H9 (cell line): ENCODE data around the gene CSNK1G1. TPM values are rescaled to one million over a fixed set of nuclear protein-coding genes. Genes with fewer than 3 reads are reported as not detected.

ENCODE experiments used
- DNase-seq: peaks from one replicate; pipeline ENCODE4 v3.0.0-alpha.2; 2017
- H2AFZ ChIP-seq: one replicate; pipeline ENCODE4 v1.6.1; 2013; ENCODE audit warnings: mild to moderate bottlenecking, low read length, control low read depth, moderate library complexity
- H2AK5ac ChIP-seq: 2 replicates; pipeline ENCODE4 v1.6.1; 2013; ENCODE audit warnings: low read length, control low read depth, mixed read lengths; ENCODE audit not compliant: insufficient read length
- H2BK120ac ChIP-seq: one replicate; pipeline ENCODE4 v1.6.1; 2013; ENCODE audit warnings: low read depth, mild to moderate bottlenecking, low read length, control low read depth, inconsistent platforms; ENCODE audit not compliant: poor library complexity, severe bottlenecking
- H2BK12ac ChIP-seq: 2 replicates; pipeline ENCODE4 v1.6.1; 2013; ENCODE audit warnings: low read length, control low read depth, mixed read lengths, low read depth; ENCODE audit not compliant: insufficient read length
- H2BK15ac ChIP-seq: 2 replicates; pipeline ENCODE4 v1.6.1; 2013; ENCODE audit warnings: low read depth, low read length, control low read depth
- H2BK20ac ChIP-seq: one replicate; pipeline ENCODE4 v1.6.1; 2013; ENCODE audit warnings: low read depth, mild to moderate bottlenecking, low read length, control low read depth, inconsistent platforms; ENCODE audit not compliant: poor library complexity, severe bottlenecking
- H2BK5ac ChIP-seq: 2 replicates; pipeline ENCODE4 v1.6.1; 2013; ENCODE audit warnings: low read length, control low read depth, mixed read lengths; ENCODE audit not compliant: insufficient read length
- H3K14ac ChIP-seq: 2 replicates; pipeline ENCODE4 v1.6.1; 2013; ENCODE audit warnings: low read length, control low read depth; ENCODE audit not compliant: insufficient read depth
- H3K18ac ChIP-seq: 2 replicates; pipeline ENCODE4 v1.6.1; 2013; ENCODE audit warnings: low read depth, mild to moderate bottlenecking, mixed read lengths, low read length, control low read depth; ENCODE audit not compliant: insufficient read length
- H3K23ac ChIP-seq: 2 replicates; pipeline ENCODE4 v1.6.1; 2013; ENCODE audit warnings: low read length, control low read depth, mixed read lengths, low read depth; ENCODE audit not compliant: insufficient read length
- H3K23me2 ChIP-seq: 2 replicates; pipeline ENCODE4 v1.6.1; 2013; ENCODE audit warnings: low read depth, mild to moderate bottlenecking, mixed read lengths, low read length, control low read depth; ENCODE audit not compliant: insufficient read length, poor library complexity, severe bottlenecking
- H3K27ac ChIP-seq: 2 replicates; pipeline ENCODE4 v1.5.1; 2013; ENCODE audit warnings: low read length, control low read depth, mixed read lengths, low read depth; ENCODE audit not compliant: insufficient read length
- H3K27me3 ChIP-seq: 2 replicates; pipeline ENCODE4 v1.6.1; 2013; ENCODE audit warnings: low read length, control low read depth, inconsistent platforms; ENCODE audit not compliant: insufficient read depth
- H3K4ac ChIP-seq: 2 replicates; pipeline ENCODE4 v1.6.1; 2013; ENCODE audit warnings: low read depth, mild to moderate bottlenecking, control low read depth, inconsistent platforms, low read length, moderate library complexity
- H3K4me1 ChIP-seq: 2 replicates; pipeline ENCODE4 v1.6.1; 2013; ENCODE audit warnings: low read length, control low read depth, inconsistent platforms; ENCODE audit not compliant: insufficient read depth
- H3K4me2 ChIP-seq: 2 replicates; pipeline ENCODE4 v1.6.1; 2013; ENCODE audit warnings: low read length, control low read depth, mixed read lengths; ENCODE audit not compliant: insufficient read length, insufficient read depth
- H3K56ac ChIP-seq: 2 replicates; pipeline ENCODE4 v1.6.1; 2013; ENCODE audit warnings: low read depth, mild to moderate bottlenecking, mixed read lengths, low read length, control low read depth; ENCODE audit not compliant: insufficient read length
- H3K79me1 ChIP-seq: 2 replicates; pipeline ENCODE4 v1.6.1; 2013; ENCODE audit warnings: low read depth, mild to moderate bottlenecking, moderate library complexity, low read length, control low read depth, inconsistent platforms; ENCODE audit not compliant: insufficient read depth, poor library complexity, severe bottlenecking
- H3K79me2 ChIP-seq: 2 replicates; pipeline ENCODE4 v1.6.1; 2013; ENCODE audit warnings: low read length, control low read depth, inconsistent platforms; ENCODE audit not compliant: insufficient read depth
- H3K9ac ChIP-seq: 2 replicates; pipeline ENCODE4 v1.6.1; 2013; ENCODE audit warnings: low read length, control low read depth, mixed read lengths; ENCODE audit not compliant: insufficient read length; ENCODE audit errors: extremely low read depth
- H3K9me3 ChIP-seq: one replicate; pipeline ENCODE4 v1.6.1; 2013; ENCODE audit warnings: low read depth, low read length, inconsistent platforms; ENCODE audit not compliant: control insufficient read depth
- H3T11ph ChIP-seq: one replicate; pipeline ENCODE4 v1.6.1; 2013; ENCODE audit warnings: mild to moderate bottlenecking, low read length, control low read depth, inconsistent platforms
- H4K20me1 ChIP-seq: one replicate; pipeline ENCODE4 v1.6.1; 2013; ENCODE audit not compliant: control insufficient read depth, insufficient read length, insufficient read depth
- H4K5ac ChIP-seq: 2 replicates; pipeline ENCODE4 v1.6.1; 2013; ENCODE audit warnings: low read depth, mild to moderate bottlenecking, mixed read lengths, low read length, control low read depth; ENCODE audit not compliant: insufficient read length
- H4K8ac ChIP-seq: replicated peaks from 2 replicates; pipeline ENCODE4 v1.6.1; 2013; ENCODE audit warnings: low read length, control low read depth, mixed read lengths, low read depth; ENCODE audit not compliant: insufficient read length
- H4K91ac ChIP-seq: 2 replicates; pipeline ENCODE4 v1.6.1; 2013; ENCODE audit warnings: low read depth, mild to moderate bottlenecking, moderate library complexity, mixed read lengths, low read length, control low read depth; ENCODE audit not compliant: insufficient read length
- H3K27ac Mint-ChIP-seq, 3 experiments: 2 replicates in 2 of 3; 3 replicates in 1 of 3; pipeline ENCODE4 v1.8.0; 2020 to 2021; ENCODE audit warnings: mixed read lengths in 3 of 3, mild to moderate bottlenecking in 1 of 3, moderate library complexity in 1 of 3
- H3K27me3 Mint-ChIP-seq: 2 replicates; pipeline ENCODE4 v1.8.0; 2021; ENCODE audit warnings: low read depth, mild to moderate bottlenecking, moderate library complexity, mixed read lengths
- H3K36me3 Mint-ChIP-seq, 3 experiments: 2 replicates in 2 of 3; 3 replicates in 1 of 3; pipeline ENCODE4 v1.8.0; 2020 to 2021; ENCODE audit warnings: low read depth in 3 of 3, mixed read lengths in 3 of 3; ENCODE audit not compliant: insufficient read depth in 1 of 3
- H3K4me1 Mint-ChIP-seq, 2 experiments: 2 replicates each; pipeline ENCODE4 v1.8.0; 2020; ENCODE audit warnings: mixed read lengths in 2 of 2
- H3K4me3 Mint-ChIP-seq, 2 experiments: 2 replicates in 1 of 2; 3 replicates in 1 of 2; pipeline ENCODE4 v1.8.0; 2020 to 2021; ENCODE audit warnings: mild to moderate bottlenecking in 2 of 2, mixed read lengths in 2 of 2, moderate library complexity in 1 of 2
- H3K9me3 Mint-ChIP-seq, 2 experiments: 2 replicates in 1 of 2; 3 replicates in 1 of 2; pipeline ENCODE4 v1.8.0; 2020; ENCODE audit warnings: mild to moderate bottlenecking in 2 of 2, mixed read lengths in 2 of 2, moderate library complexity in 1 of 2
- WGBS: extraction: QIAGEN DNeasy Blood & Tissue Kit; methylation state at CpG from one replicate; pipeline ENCODE4 v1.1.7; 2013; ENCODE audit warnings: missing lambda C conversion rate, low lambda C conversion rate, mixed read lengths; ENCODE audit not compliant: insufficient read length; ENCODE audit errors: extremely low coverage; 5-methylcytosine and 5-hydroxymethylcytosine counted together
- total RNA-seq: library from RNA; stranded (reverse); gene quantifications from 2 replicates; pipeline ENCODE4 v1.2.1, GENCODE V29; 2021
- TF ChIP-seq, protein P1 (sequence below): fragments of 200-600 bp; sonication (generic); conservative IDR thresholded peaks from 3 replicates; pipeline ENCODE4 v1.8.0; 2021; ENCODE audit warnings: antibody characterized with exemption, mild to moderate bottlenecking

The CSNK1G1 gene
- total RNA-seq, 1 experiment from 2014 or later = 17.1 TPM

DNA sequence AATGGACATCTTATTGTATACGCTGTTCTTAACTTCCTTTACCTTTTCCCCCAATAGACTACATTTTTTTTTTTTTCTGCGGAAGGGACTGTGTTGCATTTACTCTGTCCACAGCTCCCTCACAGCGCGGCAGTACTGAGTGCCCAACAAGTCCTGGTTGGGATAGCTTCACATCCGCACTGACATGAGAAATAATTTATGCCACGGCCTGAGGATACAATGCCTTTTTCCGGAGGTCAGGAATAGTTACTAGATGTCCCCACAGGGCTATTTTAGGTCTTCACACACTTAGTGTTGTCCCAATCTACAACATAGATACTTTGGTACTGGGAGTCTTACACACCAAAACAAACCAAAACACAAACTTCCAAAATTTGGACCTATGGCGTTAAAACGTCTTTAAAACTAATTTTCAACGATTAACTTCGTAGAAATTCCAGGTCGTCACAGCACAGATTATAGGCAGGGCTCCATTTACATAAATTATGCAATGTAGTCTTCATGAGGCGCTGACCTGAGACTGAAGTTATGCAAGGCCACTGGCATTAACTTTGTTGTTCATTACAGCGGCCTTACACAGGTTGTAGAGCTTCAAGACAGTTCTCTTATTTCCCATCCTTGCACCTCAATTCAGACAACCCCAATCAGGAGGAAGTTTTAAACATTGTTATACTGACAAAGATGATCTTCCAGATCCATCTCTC, 192.2 kb downstream of the CSNK1G1 start:
- Histone ChIP-seq H4K8ac (no peak overlapping the region), H3K23ac (no peak overlapping the region), H2AFZ (no peak overlapping the region), H3T11ph (no peak overlapping the region), H3K56ac (no peak overlapping the region), H2BK15ac (no peak overlapping the region), H3K9me3 (no peaks in the 10 kb centered on the region), H3K4ac (no peak overlapping the region), H3K27ac (no peak overlapping the region), H3K18ac (no peak overlapping the region), H3K23me2 (no peaks in the 10 kb centered on the region), H2BK5ac (no peak overlapping the region), H2BK20ac (no peak overlapping the region), H3K9ac (no peak overlapping the region), H3K4me2 (peak overlapping the region; percentile 63), H3K4me1 (no peaks in the 10 kb centered on the region; the same call in 1 of the 2 replicates), H4K20me1 (no peaks in the 10 kb centered on the region), H2AK5ac (no peak overlapping the region), H3K27me3 (no peaks in the 10 kb centered on the region), H2BK12ac (no peak overlapping the region), H3K79me1 (no peaks in the 10 kb centered on the region), H2BK120ac (no peak overlapping the region), H4K5ac (no peak overlapping the region), H3K14ac (no peak overlapping the region), H4K91ac (no peak overlapping the region), H3K79me2 (no peaks in the 10 kb centered on the region; the same call in 1 of the 2 replicates)
- Mint-ChIP-seq H3K27ac (peak overlapping the region; percentile 41 to 84 (median 83); a peak in 6 of 7 replicates), H3K4me1 (peaks cover 28 to 29% of the 10 kb centered on the region in 2 experiments), H3K27me3 (no peaks in the 10 kb centered on the region), H3K9me3 (no peaks in the 10 kb centered on the region; a peak in 1 of 5 replicates), H3K4me3 (peak overlapping the region; percentile 51 to 74), H3K36me3 (peaks cover 12 to 25% (median 19%) of the 10 kb centered on the region in 3 experiments; a peak in 6 of 7 replicates)
- DNase-seq = no peak
- 100% methylated on average over 4 of the region's 14 CpGs for WGBS
- TF ChIP-seq, protein P1, sequence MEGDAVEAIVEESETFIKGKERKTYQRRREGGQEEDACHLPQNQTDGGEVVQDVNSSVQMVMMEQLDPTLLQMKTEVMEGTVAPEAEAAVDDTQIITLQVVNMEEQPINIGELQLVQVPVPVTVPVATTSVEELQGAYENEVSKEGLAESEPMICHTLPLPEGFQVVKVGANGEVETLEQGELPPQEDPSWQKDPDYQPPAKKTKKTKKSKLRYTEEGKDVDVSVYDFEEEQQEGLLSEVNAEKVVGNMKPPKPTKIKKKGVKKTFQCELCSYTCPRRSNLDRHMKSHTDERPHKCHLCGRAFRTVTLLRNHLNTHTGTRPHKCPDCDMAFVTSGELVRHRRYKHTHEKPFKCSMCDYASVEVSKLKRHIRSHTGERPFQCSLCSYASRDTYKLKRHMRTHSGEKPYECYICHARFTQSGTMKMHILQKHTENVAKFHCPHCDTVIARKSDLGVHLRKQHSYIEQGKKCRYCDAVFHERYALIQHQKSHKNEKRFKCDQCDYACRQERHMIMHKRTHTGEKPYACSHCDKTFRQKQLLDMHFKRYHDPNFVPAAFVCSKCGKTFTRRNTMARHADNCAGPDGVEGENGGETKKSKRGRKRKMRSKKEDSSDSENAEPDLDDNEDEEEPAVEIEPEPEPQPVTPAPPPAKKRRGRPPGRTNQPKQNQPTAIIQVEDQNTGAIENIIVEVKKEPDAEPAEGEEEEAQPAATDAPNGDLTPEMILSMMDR = no peak
